Aorta (tissue), 5 donors: ENCODE measurements around the gene TSSC4. TPM values are rescaled to one million over a fixed set of nuclear protein-coding genes. Genes with fewer than 3 reads are reported as not detected.
A peak's percentile ranks its signal among the peaks of the same experiment; 100 is the strongest.

Experiments used
- ATAC-seq: fragments of 200-7000 bp; cut with Tn5 transposase; one replicate; pipeline ENCODE4 v1.9.1; 2022; ENCODE audit warnings: moderate library complexity; ENCODE audit not compliant: low FRiP score
- DNase-seq, 2 donors: peaks; one replicate each; pipeline ENCODE4 v3.0.0-alpha.2; 2020
- H3K27ac ChIP-seq, 2 donors: one replicate each; pipeline ENCODE4 v1.5.1; 2013; ENCODE audit warnings: low read length in 2 of 2, mild to moderate bottlenecking in 2 of 2, moderate library complexity in 2 of 2, control low read depth in 1 of 2, inconsistent platforms in 1 of 2, low read depth in 1 of 2
- H3K27me3 ChIP-seq, 2 donors: one replicate each; pipeline ENCODE4 v1.6.1; 2013; ENCODE audit warnings: control low read depth in 1 of 2, low read length in 1 of 2, mild to moderate bottlenecking in 1 of 2, moderate library complexity in 1 of 2; ENCODE audit not compliant: insufficient read depth in 2 of 2, control insufficient read depth in 1 of 2
- H3K36me3 ChIP-seq, 2 donors: one replicate each; pipeline ENCODE4 v1.6.1; 2013; ENCODE audit warnings: control low read depth in 1 of 2, low read length in 1 of 2, mild to moderate bottlenecking in 1 of 2; ENCODE audit not compliant: insufficient read depth in 2 of 2, control insufficient read depth in 1 of 2
- H3K4me1 ChIP-seq, 2 donors: one replicate each; pipeline ENCODE4 v1.6.1; 2013; ENCODE audit warnings: low read length in 2 of 2, control low read depth in 1 of 2, mild to moderate bottlenecking in 1 of 2, moderate library complexity in 1 of 2; ENCODE audit not compliant: insufficient read depth in 2 of 2, control insufficient read depth in 1 of 2
- H3K4me3 ChIP-seq, 2 donors: one replicate each; pipeline ENCODE4 v1.5.1; 2013; ENCODE audit warnings: low read length in 2 of 2, control low read depth in 1 of 2, mild to moderate bottlenecking in 1 of 2
- H3K9me3 ChIP-seq: one replicate; pipeline ENCODE4 v1.6.1; 2013; ENCODE audit warnings: mild to moderate bottlenecking, low read length; ENCODE audit not compliant: control insufficient read depth
- WGBS, 2 donors: extraction: QIAGEN DNeasy Blood & Tissue Kit; methylation state at CpG; one replicate each; pipeline ENCODE4 v1.1.7; 2013; 5-methylcytosine and 5-hydroxymethylcytosine counted together
- intact Hi-C, 2 donors: fragments of 100-400 bp; cut with DNase I; formaldehyde crosslinking; loops; one replicate each; pipeline versions ENCODE4 v1.14.2 to v1.15.0; 2022
- polyA plus RNA-seq, 2 donors: library from polyadenylated mRNA; stranded (reverse); fragments of 200-250 nt; gene quantifications; one replicate each; pipeline ENCODE4 v1.2.3, GENCODE V29; 2013
- total RNA-seq, 2 donors: library from RNA; stranded (reverse); fragmentation: NEBNext Ultra II Directional; extraction: Animal tissue kit (Norgen Biotek cat#: 25700); gene quantifications; one replicate each; pipeline ENCODE4 v1.2.1, GENCODE V29; 2021
- donor health status: healthy with polysubstance abuse.
- donor health status: Bipolar disorder and iron deficiency.
- donor health status: DM: no; HTN: no; CAD: no.
- donor health status: DM: no; HTN: no; CAD: no.
- donor health status: DM: yes; HTN: yes; CAD: no.

TSSC4 gene
- total and polyA plus RNA-seq, 4 donors: 35.2 to 64.4 (median 43.6) TPM

DNA sequence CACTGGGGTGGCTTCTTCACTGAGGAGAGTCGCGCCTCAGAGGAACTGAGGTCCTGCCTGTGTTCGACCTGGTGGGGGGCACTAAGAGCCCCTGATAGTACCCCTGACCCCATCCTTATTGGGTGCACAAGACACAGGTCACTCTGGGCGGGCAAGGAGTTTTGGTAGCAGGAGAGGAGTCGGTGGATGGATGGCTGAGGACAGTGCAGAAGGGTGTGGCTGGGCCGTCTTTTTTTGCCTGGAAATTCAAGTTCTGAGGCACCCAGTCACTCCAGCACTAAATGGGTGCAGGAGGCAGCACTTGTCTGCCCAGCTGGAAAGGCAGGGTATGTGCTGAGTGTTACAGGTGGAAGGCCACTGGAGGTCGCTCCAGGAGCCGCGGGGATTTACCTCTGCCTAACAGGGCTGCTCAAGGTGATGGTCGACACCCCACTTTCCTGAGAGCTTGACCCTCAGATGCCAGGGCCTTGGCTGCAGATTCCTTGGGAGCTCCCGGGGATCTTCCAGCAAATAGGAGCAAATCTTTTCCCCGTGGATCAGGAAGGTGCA, 960 bp downstream of the TSSC4 start:
- no peak overlapping the region for H3K27ac ChIP-seq
- DNase-seq: no peak

DNA sequence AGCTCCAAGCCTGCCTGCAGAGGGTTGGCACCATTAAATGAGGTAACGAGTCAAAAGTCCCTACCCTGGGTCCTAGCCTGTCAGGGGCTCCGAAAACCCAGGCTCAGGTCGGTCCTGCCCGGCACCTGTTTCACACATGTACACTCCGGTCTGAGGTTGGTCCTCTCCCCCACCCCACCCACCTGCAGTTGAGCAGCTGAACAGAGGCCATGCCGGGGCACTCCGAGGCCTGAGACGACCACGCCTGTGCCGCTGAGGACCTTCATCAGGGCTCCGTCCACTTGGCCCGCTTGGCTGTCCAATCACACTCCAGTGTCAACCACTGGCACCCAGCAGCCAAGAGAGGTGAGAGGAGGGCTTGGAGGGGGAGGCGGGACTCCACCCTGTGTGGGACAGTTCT, 1.6 kb downstream of the TSSC4 start:
- intact Hi-C loops: loop anchor here in 1 of 2 donors (5.0 kb wide), 1 partner anchor 1125 kb away; no protein-coding TSS in a partner anchor
- Histone ChIP-seq H3K36me3 (peaks cover 0 to 3% of the 10 kb centered on the region in 2 donors), H3K4me1 (no peaks in the 10 kb centered on the region), H3K27me3 (no peaks in the 10 kb centered on the region), H3K9me3 (no peaks in the 10 kb centered on the region), H3K27ac (no peak overlapping the region), H3K4me3 (no peak overlapping the region)
- WGBS, 2 donors: 83 to 87% methylated on average over 13 of the region's 13 CpGs
- ATAC-seq: no peak
- no peak for DNase-seq

More for the DNA sequence above, 960 bp downstream of the TSSC4 start:
- 40 to 46% methylated on average over 12 of the region's 12 CpGs for WGBS, 2 donors
- intact Hi-C loops: loop anchor here in 1 of 2 donors (2.0 to 5.0 kb wide), 3 partner anchors 19 to 1124 kb away; no protein-coding TSS in a partner anchor
- peaks cover 0 to 3% of the 10 kb centered on the region in 2 donors for H3K36me3 ChIP-seq
- no peaks in the 10 kb centered on the region for H3K27me3 ChIP-seq
- peak overlapping the region; percentile 68 to 72 for H3K4me3 ChIP-seq
- ATAC-seq: no peak
- H3K9me3 ChIP-seq: no peaks in the 10 kb centered on the region
- no peaks in the 10 kb centered on the region for H3K4me1 ChIP-seq

DNA sequence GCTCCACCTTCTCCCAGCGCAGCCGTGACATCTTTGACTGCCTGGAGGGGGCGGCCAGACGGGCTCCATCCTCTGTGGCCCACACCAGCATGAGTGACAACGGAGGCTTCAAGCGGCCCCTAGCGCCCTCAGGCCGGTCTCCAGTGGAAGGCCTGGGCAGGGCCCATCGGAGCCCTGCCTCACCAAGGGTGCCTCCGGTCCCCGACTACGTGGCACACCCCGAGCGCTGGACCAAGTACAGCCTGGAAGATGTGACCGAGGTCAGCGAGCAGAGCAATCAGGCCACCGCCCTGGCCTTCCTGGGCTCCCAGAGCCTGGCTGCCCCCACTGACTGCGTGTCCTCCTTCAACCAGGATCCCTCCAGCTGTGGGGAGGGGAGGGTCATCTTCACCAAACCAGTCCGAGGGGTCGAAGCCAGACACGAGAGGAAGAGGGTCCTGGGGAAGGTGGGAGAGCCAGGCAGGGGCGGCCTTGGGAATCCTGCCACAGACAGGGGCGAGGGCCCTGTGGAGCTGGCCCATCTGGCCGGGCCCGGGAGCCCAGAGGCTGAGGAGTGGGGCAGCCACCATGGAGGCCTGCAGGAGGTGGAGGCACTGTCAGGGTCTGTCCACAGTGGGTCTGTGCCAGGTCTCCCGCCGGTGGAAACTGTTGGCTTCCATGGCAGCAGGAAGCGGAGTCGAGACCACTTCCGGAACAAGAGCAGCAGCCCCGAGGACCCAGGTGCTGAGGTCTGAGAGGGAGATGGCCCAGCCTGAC, 2.5 kb downstream of the TSSC4 start:
- H3K9me3 ChIP-seq: no peaks in the 10 kb centered on the region
- no peak for DNase-seq
- peaks cover 0 to 3% of the 10 kb centered on the region in 2 donors for H3K36me3 ChIP-seq
- H3K4me1 ChIP-seq: no peaks in the 10 kb centered on the region
- WGBS, 2 donors: 85 to 87% methylated on average over 31 of the region's 31 CpGs
- intact Hi-C loops: loop anchor here in 1 of 2 donors (5.0 kb wide), 1 partner anchor 1126 kb away; no protein-coding TSS in a partner anchor
- H3K27ac ChIP-seq: no peak overlapping the region
- no peak overlapping the region for H3K4me3 ChIP-seq
- H3K27me3 ChIP-seq: no peaks in the 10 kb centered on the region
- no peak for ATAC-seq

DNA sequence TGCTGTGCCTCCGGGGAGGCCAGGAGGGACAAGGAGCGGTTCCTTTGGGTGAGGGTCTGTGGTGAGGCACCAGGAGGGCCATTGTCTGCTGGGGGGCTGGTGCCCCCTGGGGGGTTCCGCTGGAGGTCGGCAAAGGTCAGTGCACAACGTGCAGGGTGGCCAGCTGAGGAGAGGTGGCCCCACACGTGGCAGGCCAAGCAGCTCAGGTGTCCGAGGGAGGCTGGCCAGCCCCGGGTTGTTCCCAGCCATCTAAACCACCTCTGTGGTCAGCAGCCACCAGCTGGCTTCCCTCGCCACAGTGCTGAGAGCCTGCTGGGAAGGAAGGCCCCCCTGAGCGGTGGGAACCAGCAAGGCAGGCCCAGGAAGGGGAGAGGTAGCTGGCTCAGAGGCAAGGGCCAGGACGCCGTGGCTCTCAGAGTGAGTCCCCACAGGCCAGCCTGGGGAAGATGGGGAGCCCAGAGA, 4.2 kb downstream of the TSSC4 start:
- DNase-seq: no peak
- no peak for ATAC-seq
- Histone ChIP-seq H3K27ac (no peak overlapping the region), H3K36me3 (peaks cover 0 to 3% of the 10 kb centered on the region in 2 donors), H3K4me1 (no peaks in the 10 kb centered on the region), H3K27me3 (no peaks in the 10 kb centered on the region), H3K4me3 (no peak overlapping the region), H3K9me3 (no peaks in the 10 kb centered on the region)
- intact Hi-C loops: loop anchor here in 1 of 2 donors (5.0 kb wide), 1 partner anchor 1127 kb away; no protein-coding TSS in a partner anchor
- WGBS, 2 donors: 63 to 72% methylated on average over 12 of the region's 12 CpGs

DNA sequence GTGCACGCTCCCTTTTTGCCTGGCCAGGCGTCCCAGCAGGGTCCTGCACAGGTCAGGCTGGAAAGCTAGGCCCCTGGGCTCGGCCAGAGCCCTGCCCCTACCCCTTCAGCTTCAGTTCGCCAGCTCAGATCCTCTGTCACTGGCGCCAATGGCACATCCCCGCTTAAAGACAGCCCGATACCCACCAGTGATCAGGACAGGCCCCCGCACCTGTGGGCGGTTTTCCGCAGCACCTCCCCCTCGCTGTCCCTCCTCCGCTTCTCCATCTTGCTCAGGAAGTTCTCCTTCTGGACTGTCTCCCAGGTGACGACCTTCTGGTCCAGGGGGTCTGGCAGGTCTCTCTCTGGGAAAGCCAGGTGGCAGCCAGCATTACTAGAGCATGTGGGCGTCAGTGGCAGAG, 5.9 kb downstream of the TSSC4 start:
- H3K4me3 ChIP-seq: no peak overlapping the region
- intact Hi-C loops: no loop called here
- no peaks in the 10 kb centered on the region for H3K9me3 ChIP-seq
- peaks cover 0 to 3% of the 10 kb centered on the region in 2 donors for H3K36me3 ChIP-seq
- WGBS, 2 donors: 86 to 88% methylated on average over 14 of the region's 14 CpGs
- no peaks in the 10 kb centered on the region for H3K4me1 ChIP-seq
- no peak overlapping the region for H3K27ac ChIP-seq
- no peaks in the 10 kb centered on the region for H3K27me3 ChIP-seq
- DNase-seq (no peak), ATAC-seq (no peak)

DNA sequence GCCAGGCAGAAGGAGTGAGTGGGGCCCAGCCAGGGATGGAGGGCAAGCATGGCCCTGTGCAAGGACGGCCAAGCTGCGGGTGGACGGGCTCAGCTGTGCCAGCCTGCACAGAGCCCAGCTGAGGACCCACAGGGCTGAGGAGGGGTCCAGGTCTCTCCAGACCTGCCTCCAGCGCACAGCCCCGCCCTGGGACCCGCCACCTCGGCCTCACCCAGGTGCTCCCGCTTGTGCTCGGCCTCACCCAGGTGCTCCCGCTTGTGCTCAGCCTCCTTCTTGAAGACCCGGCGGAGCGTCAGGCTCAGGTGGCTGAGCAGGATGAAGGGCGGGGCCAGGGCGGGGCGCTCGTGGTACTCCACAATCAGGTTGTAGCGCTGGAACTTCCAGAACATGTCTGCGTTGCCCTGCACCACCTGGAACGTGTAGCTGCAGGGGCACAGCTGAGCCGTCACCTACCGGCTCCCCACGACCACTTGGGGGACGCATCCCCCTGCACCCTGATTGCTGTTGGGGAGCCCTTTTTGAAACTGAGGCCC, 6.4 kb downstream of the TSSC4 start:
- intact Hi-C loops: no loop called here
- WGBS, 2 donors: 89 to 90% methylated on average over 21 to 24 of the region's 24 CpGs
- Histone ChIP-seq H3K36me3 (peaks cover 0 to 3% of the 10 kb centered on the region in 2 donors), H3K9me3 (no peaks in the 10 kb centered on the region), H3K27me3 (no peaks in the 10 kb centered on the region), H3K4me1 (no peaks in the 10 kb centered on the region), H3K4me3 (no peak overlapping the region), H3K27ac (no peak overlapping the region)
- ATAC-seq (no peak), DNase-seq (no peak)

DNA sequence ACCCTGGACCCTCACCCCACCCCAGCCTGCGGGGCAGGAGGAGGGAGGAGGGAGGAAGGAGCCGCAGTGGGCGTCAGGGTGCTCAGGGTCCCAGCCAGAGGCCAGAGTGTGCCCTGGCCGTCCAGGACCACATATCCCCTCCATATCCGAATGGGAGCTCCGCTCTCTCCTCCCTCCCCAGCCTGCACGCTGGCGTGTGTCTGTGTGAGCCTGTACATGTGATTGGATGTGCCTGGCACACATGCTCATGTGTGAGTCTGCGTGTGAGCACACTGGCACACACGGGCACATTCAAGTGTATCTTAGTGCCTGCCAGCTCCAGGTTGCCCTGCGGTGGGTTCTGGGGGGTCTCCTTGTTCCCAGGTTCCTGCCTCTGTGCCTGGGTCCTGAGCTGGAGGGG, 8.1 kb downstream of the TSSC4 start:
- H3K27ac ChIP-seq: no peak overlapping the region
- no peak overlapping the region for H3K4me3 ChIP-seq
- intact Hi-C loops: no loop called here
- 47 to 56% methylated on average over 11 of the region's 11 CpGs for WGBS, 2 donors
- H3K4me1 ChIP-seq: no peaks in the 10 kb centered on the region
- H3K27me3 ChIP-seq: no peaks in the 10 kb centered on the region
- no peaks in the 10 kb centered on the region for H3K9me3 ChIP-seq
- DNase-seq (no peak), ATAC-seq (no peak)
- H3K36me3 ChIP-seq: no peaks in the 10 kb centered on the region

DNA sequence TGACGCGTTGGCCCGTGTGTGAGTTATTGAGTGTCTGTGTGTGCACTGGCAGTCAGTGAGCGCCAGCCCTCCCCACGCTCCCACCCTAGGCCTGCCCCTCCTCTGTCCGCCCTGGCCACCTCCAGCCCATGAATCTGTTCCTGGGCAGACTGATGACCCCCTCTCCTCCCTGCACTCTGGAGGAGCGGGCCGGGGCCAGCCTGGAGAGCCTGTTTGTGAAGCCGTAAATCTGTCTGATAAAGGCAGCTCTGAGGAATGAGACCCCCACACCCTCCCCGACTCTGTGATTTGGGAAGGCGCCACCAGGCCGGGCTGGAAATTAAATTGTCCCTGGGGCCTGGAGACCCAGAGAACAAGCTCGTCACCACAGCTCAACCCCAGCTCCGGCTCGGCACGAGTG, 8.6 kb downstream of the TSSC4 start:
- intact Hi-C loops: no loop called here
- Histone ChIP-seq H3K4me1 (no peaks in the 10 kb centered on the region), H3K4me3 (no peak overlapping the region), H3K9me3 (no peaks in the 10 kb centered on the region), H3K27ac (no peak overlapping the region), H3K27me3 (no peaks in the 10 kb centered on the region), H3K36me3 (no peaks in the 10 kb centered on the region)
- DNase-seq: no peak
- WGBS, 2 donors: 34 to 44% methylated on average over 16 of the region's 16 CpGs
- ATAC-seq: no peak
